Kidney epithelial cell (primary cell): Measurements from ENCODE around the gene FASTK. TPM values are rescaled to one million over a fixed set of nuclear protein-coding genes. Genes with fewer than 3 reads are reported as not detected.

Experiments
- DNase-seq: peaks from one replicate; pipeline ENCODE4 v3.0.0-alpha.2; 2010; ENCODE audit warnings: low read depth
- H3K27me3 ChIP-seq: 2 replicates; pipeline ENCODE4 v1.6.0; 2011; ENCODE audit warnings: low read length; ENCODE audit not compliant: control insufficient read depth, insufficient read depth
- H3K36me3 ChIP-seq: 2 replicates; pipeline ENCODE4 v1.5.1; 2011; ENCODE audit warnings: low read length; ENCODE audit not compliant: control insufficient read depth, insufficient read depth
- H3K4me3 ChIP-seq: 2 replicates; pipeline ENCODE4 v1.5.1; 2011; ENCODE audit warnings: low read depth, mild to moderate bottlenecking, control low read depth, low read length
- total RNA-seq: library from RNA; depleted of rRNA; stranded (reverse); fragments of >200 nt; gene quantifications from 2 replicates; pipeline ENCODE4 v1.2.3, GENCODE V29; 2015
- TF ChIP-seq, protein P1 (sequence below): IDR thresholded peaks from 2 replicates; pipeline ENCODE4 v1.5.1; 2011; ENCODE audit warnings: mild to moderate bottlenecking, moderate library complexity, low read length, control low read depth, inconsistent platforms; ENCODE audit not compliant: insufficient read depth, poor library complexity, severe bottlenecking

The FASTK gene
- total RNA-seq, 1 donor from 2014 or later: 71.7 TPM

DNA sequence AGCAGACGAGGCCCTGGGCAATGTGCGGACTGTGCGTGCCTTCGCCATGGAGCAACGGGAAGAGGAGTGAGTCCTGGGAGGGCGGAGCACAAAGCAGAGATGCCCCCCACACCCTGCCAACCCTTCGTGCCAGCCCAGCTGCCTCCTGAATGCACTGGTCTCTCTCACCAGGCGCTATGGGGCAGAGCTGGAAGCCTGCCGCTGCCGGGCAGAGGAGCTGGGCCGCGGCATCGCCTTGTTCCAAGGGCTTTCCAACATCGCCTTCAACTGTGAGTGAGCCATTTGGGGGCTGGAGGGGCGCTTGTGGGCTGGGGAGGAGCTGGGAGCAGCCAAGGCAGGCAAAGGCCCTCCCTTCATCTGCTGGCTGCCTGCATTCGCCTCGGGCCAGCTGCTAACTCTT lies 44.7 kb downstream of the FASTK start:
- TF ChIP-seq, protein P1, sequence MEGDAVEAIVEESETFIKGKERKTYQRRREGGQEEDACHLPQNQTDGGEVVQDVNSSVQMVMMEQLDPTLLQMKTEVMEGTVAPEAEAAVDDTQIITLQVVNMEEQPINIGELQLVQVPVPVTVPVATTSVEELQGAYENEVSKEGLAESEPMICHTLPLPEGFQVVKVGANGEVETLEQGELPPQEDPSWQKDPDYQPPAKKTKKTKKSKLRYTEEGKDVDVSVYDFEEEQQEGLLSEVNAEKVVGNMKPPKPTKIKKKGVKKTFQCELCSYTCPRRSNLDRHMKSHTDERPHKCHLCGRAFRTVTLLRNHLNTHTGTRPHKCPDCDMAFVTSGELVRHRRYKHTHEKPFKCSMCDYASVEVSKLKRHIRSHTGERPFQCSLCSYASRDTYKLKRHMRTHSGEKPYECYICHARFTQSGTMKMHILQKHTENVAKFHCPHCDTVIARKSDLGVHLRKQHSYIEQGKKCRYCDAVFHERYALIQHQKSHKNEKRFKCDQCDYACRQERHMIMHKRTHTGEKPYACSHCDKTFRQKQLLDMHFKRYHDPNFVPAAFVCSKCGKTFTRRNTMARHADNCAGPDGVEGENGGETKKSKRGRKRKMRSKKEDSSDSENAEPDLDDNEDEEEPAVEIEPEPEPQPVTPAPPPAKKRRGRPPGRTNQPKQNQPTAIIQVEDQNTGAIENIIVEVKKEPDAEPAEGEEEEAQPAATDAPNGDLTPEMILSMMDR: no peak
- no peak for DNase-seq
- Histone ChIP-seq H3K36me3 (no peaks in the 10 kb centered on the region), H3K27me3 (no peaks in the 10 kb centered on the region), H3K4me3 (no peak overlapping the region)

GRCh38 chr7:151035026-151035717 lies 45.4 kb downstream of the FASTK start:
- H3K27me3 ChIP-seq: no peaks in the 10 kb centered on the region
- no peak for DNase-seq
- H3K36me3 ChIP-seq: no peaks in the 10 kb centered on the region
- TF ChIP-seq, protein P1: no peak
- no peak overlapping the region for H3K4me3 ChIP-seq

DNA sequence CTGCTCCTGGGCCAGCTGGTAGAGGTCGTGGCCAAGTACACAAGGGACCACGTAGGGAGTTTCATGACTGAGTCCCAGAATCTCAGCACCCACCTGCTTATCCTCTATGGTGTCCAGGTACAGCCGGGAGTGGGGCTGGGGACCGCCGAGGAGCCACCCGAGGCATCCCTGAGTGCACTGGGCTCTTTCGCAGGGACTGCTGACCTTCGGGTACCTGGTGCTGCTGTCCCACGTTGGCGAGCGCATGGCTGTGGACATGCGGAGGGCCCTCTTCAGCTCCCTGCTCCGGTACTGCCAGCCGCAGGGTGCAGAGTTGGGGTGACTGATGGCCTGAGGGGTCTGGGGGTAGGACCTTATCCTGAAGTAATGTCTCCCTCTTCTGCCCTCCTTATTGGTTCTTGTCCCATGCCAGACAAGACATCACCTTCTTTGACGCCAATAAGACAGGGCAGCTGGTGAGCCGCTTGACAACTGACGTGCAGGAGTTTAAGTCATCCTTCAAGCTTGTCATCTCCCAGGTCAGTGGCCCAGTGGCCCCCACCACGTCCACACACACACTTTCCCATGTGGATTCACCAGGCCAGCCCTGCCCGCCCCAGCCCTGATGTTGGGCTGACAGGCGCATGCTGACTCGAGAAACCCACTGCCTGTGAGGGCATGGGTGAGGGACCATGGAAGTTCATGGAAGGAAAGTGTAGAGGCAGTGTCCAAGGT lies 46.1 kb downstream of the FASTK start:
- TF ChIP-seq, protein P1: no peak
- Histone ChIP-seq H3K4me3 (no peak overlapping the region), H3K27me3 (no peaks in the 10 kb centered on the region), H3K36me3 (no peaks in the 10 kb centered on the region)
- no peak for DNase-seq

DNA sequence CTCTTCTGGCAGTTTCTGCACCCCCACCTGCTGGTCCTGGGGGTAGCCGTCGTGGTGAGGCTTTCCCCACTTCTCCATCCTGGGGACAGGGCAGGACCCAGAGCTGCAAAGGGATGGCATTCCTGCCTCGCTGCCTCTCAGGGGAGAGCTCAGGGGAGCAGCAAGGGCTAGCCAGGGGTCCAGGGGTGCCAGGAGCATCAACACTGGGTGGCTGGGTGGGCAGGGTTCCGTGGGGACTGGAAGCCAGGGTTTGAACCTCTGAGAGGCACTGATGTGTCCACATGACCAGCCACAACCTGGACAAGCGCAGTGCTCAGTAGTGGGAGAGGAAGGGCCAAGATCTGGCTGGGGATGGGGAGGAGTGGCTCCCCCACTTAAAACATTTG lies 46.8 kb downstream of the FASTK start:
- Histone ChIP-seq H3K4me3 (no peak overlapping the region), H3K36me3 (no peaks in the 10 kb centered on the region), H3K27me3 (no peaks in the 10 kb centered on the region)
- DNase-seq: no peak
- TF ChIP-seq, protein P1: no peak

DNA sequence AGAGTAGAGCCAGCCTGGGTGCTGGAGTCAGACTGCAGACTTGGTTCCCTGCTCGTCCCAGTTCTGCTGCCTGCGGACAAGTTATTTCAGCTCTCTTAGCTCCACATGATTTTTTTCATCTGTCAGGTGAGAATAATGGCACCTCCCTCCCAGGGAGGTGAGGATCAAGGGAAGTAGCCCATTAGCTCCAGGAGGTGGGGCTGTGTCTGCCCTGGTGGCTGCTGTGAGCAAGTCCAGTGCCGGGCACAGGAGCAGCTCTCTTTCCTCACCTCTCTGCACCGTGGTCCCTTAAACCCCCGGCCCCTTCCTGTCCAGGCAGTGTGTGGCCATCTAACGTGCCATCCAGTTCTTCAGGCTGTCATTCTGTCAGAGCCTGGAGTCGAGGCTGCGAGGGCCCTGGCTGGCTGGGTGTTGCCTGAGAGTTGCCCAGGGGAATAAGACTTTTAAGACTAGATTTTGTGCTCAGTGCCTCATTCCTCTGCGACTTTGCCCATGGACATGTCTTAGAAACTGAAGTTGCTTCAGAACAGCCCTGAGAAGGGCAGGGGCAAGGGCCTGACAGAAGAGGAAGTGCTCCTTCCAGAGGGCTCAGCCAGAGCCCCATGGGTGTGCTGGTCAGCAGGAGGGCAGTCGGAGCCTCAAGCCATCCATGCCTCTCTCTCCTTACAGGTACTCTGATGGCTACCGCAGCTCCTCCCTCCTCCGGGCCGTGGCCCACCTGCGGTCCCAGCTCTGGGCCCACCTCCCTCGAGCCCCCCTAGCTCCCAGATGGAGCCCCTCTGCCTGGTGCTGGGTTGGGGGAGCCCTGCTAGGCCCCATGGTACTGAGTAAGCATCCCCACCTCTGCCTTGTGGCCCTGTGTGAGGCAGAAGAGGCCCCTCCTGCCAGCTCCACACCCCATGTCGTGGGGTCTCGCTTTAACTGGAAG lies 47.4 kb downstream of the FASTK start:
- no peak for DNase-seq
- no peaks in the 10 kb centered on the region for H3K27me3 ChIP-seq
- H3K4me3 ChIP-seq: no peak overlapping the region
- H3K36me3 ChIP-seq: no peaks in the 10 kb centered on the region
- TF ChIP-seq, protein P1: no peak
